CD4-positive, CD25-positive, alpha-beta regulatory T cell (primary cell): ENCODE measurements around the gene CHERP. TPM values are rescaled to one million over a fixed set of nuclear protein-coding genes. Genes with fewer than 3 reads are reported as not detected.
"Not testable (repeated sequence)": the region's sequence is repeated elsewhere in the genome, so short reads cannot be mapped to it uniquely, and the experiment has no call there.

Experiments
- ATAC-seq, 2 donors: fragments of 150-1000 bp; cut with Tn5 transposase; one replicate each; pipeline ENCODE4 v1.10.0; 2021; ENCODE audit warnings: low read depth in 2 of 2, moderate number of reproducible peaks in 2 of 2, moderate library complexity in 1 of 2
- DNase-seq, 3 donors: peaks; one replicate each; pipeline versions ENCODE4 v3.0.0 to v3.0.0-alpha.2; 2012 to 2022; ENCODE audit warnings: mixed read lengths in 1 of 3
- H3K27ac ChIP-seq: one replicate; pipeline ENCODE4 v1.7.0; 2013; ENCODE audit warnings: mild to moderate bottlenecking, low read length; ENCODE audit not compliant: insufficient read depth, poor library complexity, severe bottlenecking
- H3K27me3 ChIP-seq: one replicate; pipeline ENCODE4 v1.7.0; 2013; ENCODE audit warnings: low read length; ENCODE audit not compliant: control insufficient read depth, insufficient read depth
- H3K36me3 ChIP-seq: one replicate; pipeline ENCODE4 v1.7.0; 2013; ENCODE audit warnings: mild to moderate bottlenecking, low read length, moderate library complexity; ENCODE audit not compliant: control insufficient read depth, insufficient read depth
- H3K4me1 ChIP-seq: 2 replicates; pipeline ENCODE4 v1.7.0; 2013; ENCODE audit warnings: mild to moderate bottlenecking, low read length; ENCODE audit not compliant: insufficient read depth, control insufficient read depth, poor library complexity, severe bottlenecking
- H3K4me3 ChIP-seq: one replicate; pipeline ENCODE4 v1.7.0; 2013; ENCODE audit warnings: low read depth, mild to moderate bottlenecking, low read length, moderate library complexity
- H3K9me3 ChIP-seq, 2 experiments: 1 replicate in 1 of 2; 2 replicates in 1 of 2; pipeline ENCODE4 v1.7.0; 2013; ENCODE audit warnings: low read length in 2 of 2, mild to moderate bottlenecking in 1 of 2, moderate library complexity in 1 of 2; ENCODE audit not compliant: control insufficient read depth in 2 of 2
- H3K27ac Mint-ChIP-seq, 3 donors: one replicate each; pipeline ENCODE4 v1.8.0; 2020 to 2022; ENCODE audit warnings: mild to moderate bottlenecking in 3 of 3, mixed read lengths in 3 of 3, moderate library complexity in 2 of 3
- H3K27me3 Mint-ChIP-seq: one replicate; pipeline ENCODE4 v1.8.0; 2022; ENCODE audit warnings: mild to moderate bottlenecking, mixed read lengths
- H3K36me3 Mint-ChIP-seq: one replicate; pipeline ENCODE4 v1.8.0; 2020; ENCODE audit warnings: mixed read lengths
- H3K4me1 Mint-ChIP-seq, 4 donors: one replicate each; pipeline ENCODE4 v1.8.0; 2020 to 2022; ENCODE audit warnings: mixed read lengths in 4 of 4, mild to moderate bottlenecking in 1 of 4
- H3K4me3 Mint-ChIP-seq, 4 donors: one replicate each; pipeline ENCODE4 v1.8.0; 2020 to 2022; ENCODE audit warnings: mild to moderate bottlenecking in 4 of 4, mixed read lengths in 4 of 4, moderate library complexity in 3 of 4
- H3K9me3 Mint-ChIP-seq, 7 donors: one replicate each; pipeline ENCODE4 v1.8.0; 2020 to 2022; ENCODE audit warnings: mixed read lengths in 7 of 7, mild to moderate bottlenecking in 3 of 7, moderate library complexity in 2 of 7
- polyA plus RNA-seq, 4 donors: library from polyadenylated mRNA; unstranded; fragments of 300-500 nt; fragmentation: Illumina TruSeq; gene quantifications; one replicate each; pipeline ENCODE4 v1.2.3, GENCODE V29; 2021
- total RNA-seq: library from RNA; stranded (reverse); gene quantifications from one replicate; pipeline ENCODE4 v1.2.3, GENCODE V29; 2022

Gene CHERP
- total and polyA plus RNA-seq, 5 donors from 2014 or later = 4.8 to 57.2 (median 9.6) TPM

DNA sequence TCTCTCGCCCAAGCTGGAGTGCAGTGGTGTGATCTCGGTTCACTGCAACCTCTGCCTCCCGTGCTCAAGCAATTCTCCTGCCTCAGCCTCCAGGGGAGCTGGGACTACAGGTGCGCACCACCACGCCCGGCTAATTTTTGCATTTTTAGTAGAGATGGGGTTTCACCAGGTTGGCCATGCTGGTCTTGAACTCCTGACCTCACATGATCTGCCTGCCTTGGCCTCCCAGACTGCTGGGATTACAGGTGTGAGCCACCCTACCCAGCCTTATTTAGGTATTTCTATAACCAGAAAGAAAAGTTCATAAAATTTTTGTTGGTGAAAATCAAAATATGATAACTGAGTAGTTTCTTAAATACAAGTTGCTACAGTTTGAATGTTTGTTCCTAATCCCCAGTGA, 1.5 kb upstream of the CHERP start:
- H3K36me3 Mint-ChIP-seq, H3K9me3 Mint-ChIP-seq, DNase-seq, H3K36me3 ChIP-seq, H3K27me3 Mint-ChIP-seq, H3K9me3 ChIP-seq, H3K27me3 ChIP-seq, ATAC-seq: not testable (repeated sequence)
- Histone ChIP-seq H3K4me1 (peaks cover 59% of the 10 kb centered on the region), H3K4me3 (peak overlapping the region; percentile 84), H3K27ac (peak overlapping the region; percentile 85)
- H3K27ac Mint-ChIP-seq = peak overlapping the region in 2 of 3 donors; percentile 70 to 89
- peak overlapping the region; percentile 55 to 97 (median 92) for H3K4me3 Mint-ChIP-seq
- peaks cover 19 to 56% (median 29%) of the 10 kb centered on the region in 4 donors for H3K4me1 Mint-ChIP-seq

DNA sequence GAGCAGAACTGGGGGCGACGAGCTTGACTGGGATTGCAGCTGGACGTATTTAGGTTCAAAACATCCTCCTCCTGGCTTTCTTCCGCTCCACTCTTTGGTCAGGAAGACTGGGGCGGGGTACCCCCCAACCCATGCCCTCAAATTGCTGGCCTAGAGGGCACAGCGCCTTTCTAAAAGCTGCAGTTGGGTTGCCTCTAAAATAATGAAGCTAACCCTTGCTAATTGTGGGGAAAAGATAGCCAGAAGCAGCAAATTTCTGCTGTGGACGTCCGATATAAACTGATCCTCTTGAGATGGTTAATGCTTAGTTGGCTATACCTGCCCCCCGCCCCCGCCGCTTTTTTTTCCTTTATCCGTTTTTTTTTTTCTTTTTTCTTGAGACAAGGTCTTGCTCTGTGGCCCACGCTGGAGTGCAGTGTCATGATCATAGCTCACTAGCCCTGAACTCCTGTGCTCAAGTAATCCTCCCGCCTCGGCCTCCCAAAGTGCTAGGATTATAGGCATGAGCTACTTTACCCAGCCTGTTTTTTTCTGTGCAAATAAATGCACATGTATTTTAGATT, 754 bp upstream of the CHERP start:
- Mint-ChIP-seq H3K27me3 (no peaks in the 10 kb centered on the region), H3K27ac (peak overlapping the region; percentile 80 to 89 (median 89)), H3K4me1 (peaks cover 19 to 63% (median 30%) of the 10 kb centered on the region in 4 donors), H3K36me3 (peaks cover 15% of the 10 kb centered on the region), H3K9me3 (no peaks in the 10 kb centered on the region), H3K4me3 (peak overlapping the region; percentile 90 to 97 (median 94))
- Histone ChIP-seq H3K4me3 (peak overlapping the region; percentile 84), H3K4me1 (peaks cover 60% of the 10 kb centered on the region), H3K27ac (peak overlapping the region; percentile 85), H3K27me3 (no peaks in the 10 kb centered on the region), H3K9me3 (no peaks in the 10 kb centered on the region), H3K36me3 (peaks cover 10% of the 10 kb centered on the region)
- ATAC-seq (no peak), DNase-seq (peak in 1 of 3 donors; percentile 17)

DNA sequence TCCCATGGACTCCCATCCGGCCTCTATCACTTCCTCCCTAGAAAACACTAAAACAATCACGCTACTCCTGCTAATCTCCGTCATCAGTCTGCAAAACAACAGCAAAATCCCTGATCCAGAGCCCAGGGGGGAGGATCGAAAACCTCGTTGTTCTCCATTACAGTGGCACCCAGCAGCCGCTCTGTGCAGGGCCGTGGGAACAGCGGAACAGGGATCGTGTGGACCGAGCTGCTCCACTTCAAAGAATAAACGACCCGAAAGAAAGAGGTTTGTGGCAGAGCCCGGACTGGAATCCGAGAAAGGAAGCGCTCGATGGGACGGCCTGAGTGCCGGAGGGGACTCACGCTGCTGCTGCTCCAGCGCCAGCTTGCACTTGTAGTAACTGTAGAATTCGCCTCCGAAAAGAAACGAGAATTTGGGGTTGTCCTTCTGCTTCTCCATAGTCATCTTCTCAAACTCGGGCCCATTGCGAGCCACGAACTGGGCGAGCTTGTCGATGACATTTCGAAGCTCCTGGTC, 652 bp downstream of the CHERP start:
- Histone ChIP-seq H3K36me3 (peaks cover 21% of the 10 kb centered on the region), H3K9me3 (no peaks in the 10 kb centered on the region), H3K4me1 (peaks cover 60% of the 10 kb centered on the region), H3K27ac (peak overlapping the region; percentile 85), H3K4me3 (peak overlapping the region; percentile 91), H3K27me3 (no peaks in the 10 kb centered on the region)
- DNase-seq = peak in 1 of 3 donors; percentile 37
- peaks cover 19 to 70% (median 36%) of the 10 kb centered on the region in 4 donors for H3K4me1 Mint-ChIP-seq
- H3K27ac Mint-ChIP-seq = peak overlapping the region; percentile 74 to 93 (median 92)
- peaks cover 23% of the 10 kb centered on the region for H3K36me3 Mint-ChIP-seq
- no peak for ATAC-seq
- no peaks in the 10 kb centered on the region for H3K9me3 Mint-ChIP-seq
- H3K27me3 Mint-ChIP-seq = no peaks in the 10 kb centered on the region
- H3K4me3 Mint-ChIP-seq = peak overlapping the region; percentile 88 to 97 (median 94)

DNA sequence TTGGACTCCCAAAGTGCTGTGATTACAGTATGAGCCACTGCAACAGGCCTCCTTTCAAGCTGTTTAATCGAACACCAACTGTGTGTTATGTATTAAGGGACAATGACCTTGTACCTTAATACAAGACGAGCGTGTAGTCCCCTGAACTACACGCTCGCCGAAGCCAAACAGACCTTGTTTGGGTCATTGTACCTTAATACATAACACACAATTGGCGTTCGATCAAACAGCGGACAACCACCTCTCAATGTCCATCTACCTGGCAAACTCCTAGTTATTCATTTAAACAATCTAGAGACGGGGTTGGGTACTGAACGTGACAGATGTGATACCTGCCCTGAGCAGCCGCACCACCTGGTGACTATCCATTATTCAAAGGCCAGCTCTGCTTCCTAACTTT, 1.3 kb downstream of the CHERP start:
- peak overlapping the region; percentile 85 for H3K27ac ChIP-seq
- H3K27me3 ChIP-seq = no peaks in the 10 kb centered on the region
- peak overlapping the region in 2 of 3 donors; percentile 92 to 93 for H3K27ac Mint-ChIP-seq
- H3K4me1 ChIP-seq = peaks cover 60% of the 10 kb centered on the region
- peaks cover 19 to 70% (median 36%) of the 10 kb centered on the region in 4 donors for H3K4me1 Mint-ChIP-seq
- peak overlapping the region; percentile 88 to 97 (median 94) for H3K4me3 Mint-ChIP-seq
- H3K9me3 Mint-ChIP-seq = no peaks in the 10 kb centered on the region
- no peaks in the 10 kb centered on the region for H3K27me3 Mint-ChIP-seq
- H3K4me3 ChIP-seq = peak overlapping the region; percentile 91
- DNase-seq (no peak), ATAC-seq (no peak)
- peaks cover 23% of the 10 kb centered on the region for H3K36me3 Mint-ChIP-seq
- H3K9me3 ChIP-seq = no peaks in the 10 kb centered on the region
- H3K36me3 ChIP-seq = peaks cover 26% of the 10 kb centered on the region

DNA sequence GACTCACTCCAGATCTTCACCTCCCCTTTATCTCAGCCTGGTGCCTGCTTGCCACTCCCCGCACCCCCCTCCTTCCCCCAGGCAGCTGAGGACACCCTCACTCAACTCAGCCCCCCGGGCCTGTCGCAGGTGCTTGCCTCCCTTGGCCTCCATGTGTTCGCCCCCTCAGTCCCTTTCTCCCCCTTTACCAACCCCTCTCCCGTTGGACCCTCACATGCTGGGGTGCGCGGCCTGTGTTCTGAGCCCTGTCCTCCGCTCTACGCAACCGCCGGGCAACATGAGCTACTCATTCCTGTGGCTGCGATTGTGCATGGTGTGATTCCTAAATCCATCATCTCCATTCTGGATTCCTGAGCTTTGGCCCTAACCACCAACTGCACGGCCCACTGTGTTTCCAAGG, 5.1 kb downstream of the CHERP start:
- no peaks in the 10 kb centered on the region for H3K9me3 Mint-ChIP-seq
- no peaks in the 10 kb centered on the region for H3K27me3 Mint-ChIP-seq
- Histone ChIP-seq H3K27ac (no peak overlapping the region), H3K9me3 (no peaks in the 10 kb centered on the region), H3K4me1 (peaks cover 29% of the 10 kb centered on the region), H3K4me3 (no peak overlapping the region), H3K27me3 (no peaks in the 10 kb centered on the region), H3K36me3 (peaks cover 62% of the 10 kb centered on the region)
- ATAC-seq = no peak
- H3K4me1 Mint-ChIP-seq = peaks cover 8 to 45% (median 21%) of the 10 kb centered on the region in 4 donors
- H3K4me3 Mint-ChIP-seq = no peak overlapping the region
- no peak overlapping the region for H3K27ac Mint-ChIP-seq
- no peak for DNase-seq
- H3K36me3 Mint-ChIP-seq = peaks cover 27% of the 10 kb centered on the region

DNA sequence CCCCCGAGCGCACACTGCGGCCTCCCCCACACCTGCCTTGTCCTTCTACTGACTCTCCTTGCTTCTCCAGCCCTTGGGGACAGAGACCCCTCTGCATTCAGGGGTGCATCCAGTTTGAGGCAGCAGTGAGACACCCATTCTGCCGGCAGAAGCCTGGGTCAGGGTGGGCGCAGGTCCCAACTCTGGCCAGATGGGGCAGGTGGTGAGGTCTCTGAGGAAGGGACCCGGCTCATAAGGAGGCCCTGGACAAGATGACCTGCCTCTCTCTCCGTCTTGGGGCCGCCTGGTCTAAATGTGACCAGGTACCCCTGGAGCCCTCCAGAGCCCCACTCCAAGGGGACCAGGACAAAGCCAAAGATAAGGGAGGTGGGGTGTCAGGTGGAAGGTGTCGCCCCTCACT, 6.1 kb downstream of the CHERP start:
- Histone ChIP-seq H3K9me3 (no peaks in the 10 kb centered on the region), H3K4me3 (no peak overlapping the region), H3K36me3 (peaks cover 72% of the 10 kb centered on the region), H3K27ac (no peak overlapping the region), H3K4me1 (peaks cover 20% of the 10 kb centered on the region), H3K27me3 (no peaks in the 10 kb centered on the region)
- Mint-ChIP-seq H3K9me3 (no peaks in the 10 kb centered on the region), H3K27ac (no peak overlapping the region), H3K4me3 (no peak overlapping the region), H3K27me3 (no peaks in the 10 kb centered on the region), H3K36me3 (peaks cover 32% of the 10 kb centered on the region), H3K4me1 (peaks cover 2 to 39% (median 16%) of the 10 kb centered on the region in 4 donors)
- ATAC-seq (no peak), DNase-seq (no peak)

DNA sequence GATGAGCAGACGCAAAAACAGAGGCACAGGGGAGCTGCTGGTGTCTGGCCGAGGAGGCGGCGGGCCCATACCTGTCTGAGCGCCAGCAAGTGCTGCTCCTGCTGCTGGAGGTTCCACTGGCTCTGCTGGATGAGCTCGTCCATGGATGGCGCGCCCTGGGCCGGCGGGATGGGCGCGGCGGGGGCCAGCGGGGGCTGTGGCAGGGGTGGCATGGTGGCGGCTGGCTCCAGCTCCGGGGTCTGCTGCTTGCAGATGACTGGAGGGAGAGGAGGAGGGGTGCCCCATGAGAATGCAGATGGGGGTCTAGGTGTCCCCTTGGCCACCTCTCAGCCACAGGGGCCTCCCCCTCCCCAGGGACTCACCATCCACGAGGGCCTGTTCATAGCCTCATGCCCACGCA, 6.9 kb downstream of the CHERP start:
- H3K9me3 Mint-ChIP-seq = no peaks in the 10 kb centered on the region

More for the DNA sequence above, 6.9 kb downstream of the CHERP start:
- Mint-ChIP-seq H3K27me3 (no peaks in the 10 kb centered on the region), H3K27ac (no peak overlapping the region), H3K4me1 (peaks cover 0 to 32% (median 13%) of the 10 kb centered on the region in 4 donors), H3K36me3 (peaks cover 33% of the 10 kb centered on the region), H3K4me3 (no peak overlapping the region)
- no peaks in the 10 kb centered on the region for H3K9me3 ChIP-seq
- H3K4me1 ChIP-seq = peaks cover 13% of the 10 kb centered on the region
- DNase-seq (no peak), ATAC-seq (no peak)
- no peaks in the 10 kb centered on the region for H3K27me3 ChIP-seq
- H3K36me3 ChIP-seq = peaks cover 79% of the 10 kb centered on the region
- no peak overlapping the region for H3K27ac ChIP-seq
- no peak overlapping the region for H3K4me3 ChIP-seq
